SK-N-SH (cell line): ENCODE data around the gene NECTIN1. TPM values are rescaled to one million over a fixed set of nuclear protein-coding genes. Genes with fewer than 3 reads are reported as not detected.

ENCODE experiments used
- CTCF ChIA-PET: fragments of 300-600, 350-600 bp; formaldehyde crosslinking; extraction: SDS; loops from one replicate; lab custom pipeline; 2021; lab: Yijun Ruan, JAX
- POLR2A ChIA-PET: fragments of 350-600 bp; sonication (Branson Sonifier 250); formaldehyde crosslinking; extraction: SDS; loops from one replicate; lab custom pipeline; 2020; ENCODE audit warnings: antibody characterized with exemption, inconsistent platforms; lab: Yijun Ruan, JAX
- DNase-seq: peaks from one replicate; pipeline ENCODE4 v3.0.0; 2012
- H2AFZ ChIP-seq: fragments of 200-600 bp; sonication (generic); 2 replicates; pipeline ENCODE4 v1.8.1; 2016; ENCODE audit warnings: antibody characterized with exemption, mild to moderate bottlenecking, low read depth
- H3F3A ChIP-seq: fragments of 200-600 bp; sonication (generic); replicated peaks from 2 replicates; pipeline ENCODE3; 2016; ENCODE audit warnings: antibody characterized with exemption, mild to moderate bottlenecking; ENCODE audit not compliant: insufficient read depth
- H3K27ac ChIP-seq, 2 experiments: fragments of 200-500 bp in 1 of 2; fragments of 200-600 bp in 1 of 2; sonication (Bioruptor generic) in 1 of 2; sonication (generic), shearing (Covaris generic) in 1 of 2; 2 replicates each; pipeline versions ENCODE4 v1.5.1 to v1.6.1; 2014 to 2016; ENCODE audit warnings: low read depth in 2 of 2, inconsistent platforms in 1 of 2, low read length in 1 of 2, mild to moderate bottlenecking in 1 of 2, mixed read lengths in 1 of 2
- H3K27me3 ChIP-seq: fragments of 200-600 bp; sonication (generic), shearing (Covaris generic); 2 replicates; pipeline ENCODE4 v1.6.1; 2016; ENCODE audit warnings: mixed run types; ENCODE audit not compliant: insufficient read depth
- H3K36me3 ChIP-seq, 2 experiments: fragments of 200-500 bp in 1 of 2; fragments of 200-600 bp in 1 of 2; sonication (Bioruptor generic) in 1 of 2; sonication (generic) in 1 of 2; replicated peaks in 1 of 2; 2 replicates each; pipeline versions ENCODE3 to v1.5.1; 2014 to 2016; ENCODE audit warnings: low read length in 1 of 2, mild to moderate bottlenecking in 1 of 2; ENCODE audit not compliant: insufficient read depth in 2 of 2, control insufficient read depth in 1 of 2
- H3K4me1 ChIP-seq, 2 experiments: fragments of 200-500 bp in 1 of 2; fragments of 200-600 bp in 1 of 2; sonication (Bioruptor generic) in 1 of 2; sonication (generic), shearing (Covaris generic) in 1 of 2; 2 replicates each; pipeline versions ENCODE4 v1.5.1 to v1.6.1; 2014 to 2016; ENCODE audit warnings: low read depth in 1 of 2, low read length in 1 of 2, mixed run types in 1 of 2; ENCODE audit not compliant: insufficient read depth in 2 of 2, control insufficient read depth in 1 of 2
- H3K4me2 ChIP-seq: fragments of 200-600 bp; sonication (generic), shearing (Covaris generic); 2 replicates; pipeline ENCODE4 v1.6.1; 2017; ENCODE audit warnings: mixed run types
- H3K4me3 ChIP-seq, 2 experiments: fragments of 200-500 bp in 1 of 2; fragments of 200-600 bp in 1 of 2; sonication (Bioruptor generic) in 1 of 2; sonication (generic), shearing (Covaris generic) in 1 of 2; 2 replicates each; pipeline versions ENCODE4 v1.5.1 to v1.8.1; 2014 to 2016; ENCODE audit warnings: low read depth in 2 of 2, inconsistent platforms in 1 of 2, low read length in 1 of 2, mild to moderate bottlenecking in 1 of 2, mixed read lengths in 1 of 2, moderate library complexity in 1 of 2
- H3K79me2 ChIP-seq: fragments of 200-600 bp; sonication (generic); 2 replicates; pipeline ENCODE4 v1.8.1; 2017; ENCODE audit warnings: mild to moderate bottlenecking; ENCODE audit not compliant: insufficient read depth
- H3K9ac ChIP-seq: fragments of 200-600 bp; sonication (generic); 2 replicates; pipeline ENCODE4 v1.6.1; 2017; ENCODE audit warnings: mixed run types
- H3K9me2 ChIP-seq: fragments of 200-600 bp; sonication (generic); 2 replicates; pipeline ENCODE4 v1.6.1; 2017; ENCODE audit warnings: mixed run types
- H3K9me3 ChIP-seq: fragments of 200-600 bp; sonication (generic); 2 replicates; pipeline ENCODE4 v1.6.1; 2017; ENCODE audit warnings: mixed run types, mild to moderate bottlenecking, moderate library complexity
- H4K20me1 ChIP-seq: fragments of 200-600 bp; sonication (generic); 2 replicates; pipeline ENCODE4 v1.6.1; 2017; ENCODE audit warnings: mild to moderate bottlenecking, mixed run types; ENCODE audit not compliant: insufficient read depth
- CHD2 ChIP-seq: fragments of 150-350 bp; IDR thresholded peaks from 2 replicates; pipeline ENCODE4 v1.6.1; 2018; ENCODE audit warnings: low read length; ENCODE audit not compliant: partially characterized antibody
- EP300 ChIP-seq, 2 experiments: IDR thresholded peaks; 2 replicates each; pipeline versions ENCODE4 v1.4.0 to v1.6.1; 2012; ENCODE audit warnings: borderline replicate concordance in 1 of 2, low read depth in 1 of 2, low read length in 1 of 2
- FOSL2 ChIP-seq: IDR thresholded peaks from 2 replicates; pipeline ENCODE4 v1.4.0; 2012; ENCODE audit warnings: low read depth, mild to moderate bottlenecking, moderate library complexity, borderline replicate concordance
- GABPA ChIP-seq: IDR thresholded peaks from 2 replicates; pipeline ENCODE4 v1.4.0; 2012; ENCODE audit warnings: low read depth, mild to moderate bottlenecking
- GATA2 ChIP-seq: sonication (generic); formaldehyde crosslinking; IDR thresholded peaks from 2 replicates; pipeline ENCODE4 v1.5.0; 2020; ENCODE audit warnings: mild to moderate bottlenecking, missing genetic modification reagents
- IRF3 ChIP-seq: fragments of 150-350 bp; IDR thresholded peaks from 2 replicates; pipeline ENCODE4 v1.6.1; 2016; ENCODE audit warnings: mild to moderate bottlenecking, low read depth, low read length
- JUND ChIP-seq: IDR thresholded peaks from 2 replicates; pipeline ENCODE4 v1.4.0; 2012
- MAX ChIP-seq: IDR thresholded peaks from 2 replicates; pipeline ENCODE4 v1.4.0; 2012; ENCODE audit warnings: low read depth
- MXI1 ChIP-seq: IDR thresholded peaks from 2 replicates; pipeline ENCODE4 v1.6.1; 2012; ENCODE audit warnings: mild to moderate bottlenecking, low read depth, low read length, improper control_type of control experiment
- NFIC ChIP-seq: IDR thresholded peaks from 2 replicates; pipeline ENCODE4 v1.4.0; 2012; ENCODE audit warnings: borderline replicate concordance
- PBX3 ChIP-seq: IDR thresholded peaks from 2 replicates; pipeline ENCODE4; 2012
- POLR2AphosphoS5 ChIP-seq: IDR thresholded peaks from 2 replicates; pipeline ENCODE4 v1.6.1; 2012; ENCODE audit warnings: low read depth, low read length
- REST ChIP-seq: IDR thresholded peaks from 2 replicates; pipeline ENCODE4 v1.6.1; 2012; ENCODE audit warnings: mild to moderate bottlenecking, low read depth, low read length, moderate library complexity
- RXRA ChIP-seq: IDR thresholded peaks from 2 replicates; pipeline ENCODE4 v1.4.0; 2012; ENCODE audit warnings: low read depth, mild to moderate bottlenecking, borderline replicate concordance
- SIN3A ChIP-seq: IDR thresholded peaks from 2 replicates; pipeline ENCODE4 v1.6.1; 2012; ENCODE audit warnings: low read depth, mild to moderate bottlenecking, low read length, moderate library complexity, borderline replicate concordance
- SMC3 ChIP-seq: IDR thresholded peaks from 2 replicates; pipeline ENCODE4 v1.6.1; 2012; ENCODE audit warnings: low read depth, low read length, improper control_type of control experiment
- TAF1 ChIP-seq: IDR thresholded peaks from 2 replicates; pipeline ENCODE4 v1.6.1; 2012; ENCODE audit warnings: low read depth, mild to moderate bottlenecking, low read length, moderate library complexity, borderline replicate concordance
- TCF12 ChIP-seq: IDR thresholded peaks from 2 replicates; pipeline ENCODE4 v1.4.0; 2012
- TEAD4 ChIP-seq: IDR thresholded peaks from 2 replicates; pipeline ENCODE4 v1.4.0; 2012; ENCODE audit warnings: mild to moderate bottlenecking, borderline replicate concordance; ENCODE audit not compliant: insufficient read depth
- YY1 ChIP-seq: IDR thresholded peaks from 2 replicates; pipeline ENCODE4 v1.4.0; 2012; ENCODE audit warnings: low read depth, mild to moderate bottlenecking
- WGBS: methylation state at CpG from one replicate; pipeline ENCODE4 v1.1.6; 2017; ENCODE audit warnings: low lambda C conversion rate; 5-methylcytosine and 5-hydroxymethylcytosine counted together
- polyA plus RNA-seq, 3 experiments: library from polyadenylated mRNA; depleted of rRNA; stranded (reverse); fragments of >200 nt; gene quantifications; 2 replicates each; pipeline ENCODE4 v1.2.3, GENCODE V29; 2012
- TF ChIP-seq, protein P1 (sequence below): IDR thresholded peaks from 2 replicates; pipeline ENCODE4 v1.4.0; 2012; ENCODE audit warnings: low read depth, borderline replicate concordance
- TF ChIP-seq, protein P2 (sequence below): IDR thresholded peaks from 2 replicates; pipeline ENCODE4 v1.4.0; 2012; ENCODE audit warnings: low read depth, borderline replicate concordance

NECTIN1 gene
- polyA plus RNA-seq, 1 of the 3 experiments (the other 2 are of a cell fraction) = 9.1 TPM

- DNase-seq = no peak
- Histone ChIP-seq H3K36me3 (no peaks in the 10 kb centered on the region), H3K4me3 (peak overlapping the region in 1 of 2 experiments; percentile 23; a peak in 1 of 4 replicates), H3K9me2 (no peaks in the 10 kb centered on the region; the same call in 1 of the 2 replicates), H2AFZ (peak overlapping the region; percentile 72)
- TF ChIP-seq MAX (peak; percentile 75), CHD2 (no peak), SIN3A (no peak), IRF3 (no peak), RXRA (peak; percentile 84), POLR2AphosphoS5 (peak; percentile 22; the same call in 1 of the 2 replicates), YY1 (no peak), JUND (peak; percentile 81), NFIC (peak; percentile 70; the same call in 1 of the 2 replicates), EP300 (IDR thresholded peaks at IDR 0.05; ENCODE audit: borderline replicate concordance in 1 of 2, low read depth in 1 of 2, low read length in 1 of 2) (peak in 1 of 2 experiments; percentile 82; a peak in 1 of 4 replicates), GATA2 (CRISPR knock-in tag) (no peak), TEAD4 (peak; percentile 75; the same call in 1 of the 2 replicates), REST (peak; percentile 43; the same call in 1 of the 2 replicates), FOSL2 (peak; percentile 91; the same call in 1 of the 2 replicates), SMC3 (no peak), PBX3 (peak; percentile 80), MXI1 (no peak), GABPA (no peak), TCF12 (peak; percentile 89), TAF1 (no peak)
- TF ChIP-seq, protein P1, sequence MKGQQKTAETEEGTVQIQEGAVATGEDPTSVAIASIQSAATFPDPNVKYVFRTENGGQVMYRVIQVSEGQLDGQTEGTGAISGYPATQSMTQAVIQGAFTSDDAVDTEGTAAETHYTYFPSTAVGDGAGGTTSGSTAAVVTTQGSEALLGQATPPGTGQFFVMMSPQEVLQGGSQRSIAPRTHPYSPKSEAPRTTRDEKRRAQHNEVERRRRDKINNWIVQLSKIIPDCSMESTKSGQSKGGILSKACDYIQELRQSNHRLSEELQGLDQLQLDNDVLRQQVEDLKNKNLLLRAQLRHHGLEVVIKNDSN = 0 out of 2 replicates have a peak, but pooled peaks have one; percentile 24
- TF ChIP-seq, protein P2, sequence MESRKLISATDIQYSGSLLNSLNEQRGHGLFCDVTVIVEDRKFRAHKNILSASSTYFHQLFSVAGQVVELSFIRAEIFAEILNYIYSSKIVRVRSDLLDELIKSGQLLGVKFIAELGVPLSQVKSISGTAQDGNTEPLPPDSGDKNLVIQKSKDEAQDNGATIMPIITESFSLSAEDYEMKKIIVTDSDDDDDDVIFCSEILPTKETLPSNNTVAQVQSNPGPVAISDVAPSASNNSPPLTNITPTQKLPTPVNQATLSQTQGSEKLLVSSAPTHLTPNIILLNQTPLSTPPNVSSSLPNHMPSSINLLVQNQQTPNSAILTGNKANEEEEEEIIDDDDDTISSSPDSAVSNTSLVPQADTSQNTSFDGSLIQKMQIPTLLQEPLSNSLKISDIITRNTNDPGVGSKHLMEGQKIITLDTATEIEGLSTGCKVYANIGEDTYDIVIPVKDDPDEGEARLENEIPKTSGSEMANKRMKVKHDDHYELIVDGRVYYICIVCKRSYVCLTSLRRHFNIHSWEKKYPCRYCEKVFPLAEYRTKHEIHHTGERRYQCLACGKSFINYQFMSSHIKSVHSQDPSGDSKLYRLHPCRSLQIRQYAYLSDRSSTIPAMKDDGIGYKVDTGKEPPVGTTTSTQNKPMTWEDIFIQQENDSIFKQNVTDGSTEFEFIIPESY = peak; percentile 68; the same call in 1 of the 2 replicates
- TF ChIP-seq, all 33 proteins: peak for 13
- Histone ChIP-seq H4K20me1 (no peaks in the 10 kb centered on the region), H3F3A (peaks cover 15% of the 10 kb centered on the region), H3K4me1 (peaks cover 0 to 13% of the 10 kb centered on the region in 2 experiments; a peak in 3 of 4 replicates), H3K9me3 (no peaks in the 10 kb centered on the region), H3K4me2 (peak overlapping the region; percentile 68), H3K79me2 (no peaks in the 10 kb centered on the region), H3K27me3 (no peaks in the 10 kb centered on the region), H3K27ac (peak overlapping the region in 1 of 2 experiments; percentile 74; a peak in 2 of 4 replicates), H3K9ac (peak overlapping the region; percentile 18; the same call in 1 of the 2 replicates)
- 25% methylated on average over 4 of the region's 4 CpGs for WGBS
- CTCF ChIA-PET = interaction anchor here (0.9 to 1.3 kb wide), 5 partner anchors 29 to 120 kb away, joined by 3 to 4 read pairs (median 3); no protein-coding TSS in a partner anchor
- POLR2A ChIA-PET = no interaction called here
These were observed 134.3 kb downstream of the NECTIN1 start for GRCh38 chr11:119594639-119595249.
